ES-I3 (cell line): ENCODE measurements around the gene CNNM1.

Source experiments
- H3K36me3 ChIP-seq: 2 replicates; pipeline ENCODE4 v1.6.1; 2013; ENCODE audit warnings: mild to moderate bottlenecking, low read length, control low read depth, moderate library complexity; ENCODE audit not compliant: insufficient read depth
- H3K4me1 ChIP-seq: 2 replicates; pipeline ENCODE4 v1.6.1; 2013; ENCODE audit warnings: mild to moderate bottlenecking, control low read depth, low read length; ENCODE audit not compliant: insufficient read depth
- H3K9ac ChIP-seq: 2 replicates; pipeline ENCODE4 v1.6.1; 2013; ENCODE audit warnings: low read depth, mild to moderate bottlenecking, low read length, moderate library complexity
- H3K9me3 ChIP-seq: 2 replicates; pipeline ENCODE4 v1.6.1; 2013; ENCODE audit warnings: mild to moderate bottlenecking, low read length, moderate library complexity; ENCODE audit not compliant: control insufficient read depth, insufficient read depth

The CNNM1 gene

GRCh38 chr10:99325281-99325680 is 3.9 kb upstream of the CNNM1 start:
- Histone ChIP-seq H3K9ac (no peak overlapping the region), H3K4me1 (no peaks in the 10 kb centered on the region), H3K36me3 (no peaks in the 10 kb centered on the region), H3K9me3 (no peaks in the 10 kb centered on the region; the same call in 1 of the 2 replicates)

DNA sequence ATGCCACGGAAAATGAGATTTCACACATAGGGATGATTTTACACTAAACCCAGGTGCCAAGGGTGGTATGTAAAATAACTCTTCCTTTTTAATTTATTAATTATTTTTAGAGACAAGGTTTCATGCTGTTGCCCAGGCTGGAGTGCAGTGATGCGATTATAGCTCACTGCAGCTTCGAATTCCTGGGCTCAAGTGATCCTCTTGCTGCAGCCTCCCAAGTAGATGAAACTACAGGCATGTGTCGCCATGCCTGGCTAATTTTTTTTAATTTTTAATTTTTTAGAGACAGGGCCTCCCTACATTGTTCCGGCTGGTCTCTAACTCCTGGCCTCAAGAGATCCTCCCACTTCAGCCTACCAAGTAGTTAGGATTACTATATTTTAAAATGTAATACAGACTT is 2.3 kb upstream of the CNNM1 start:
- Histone ChIP-seq H3K9ac (no peak overlapping the region), H3K4me1 (no peaks in the 10 kb centered on the region)

DNA sequence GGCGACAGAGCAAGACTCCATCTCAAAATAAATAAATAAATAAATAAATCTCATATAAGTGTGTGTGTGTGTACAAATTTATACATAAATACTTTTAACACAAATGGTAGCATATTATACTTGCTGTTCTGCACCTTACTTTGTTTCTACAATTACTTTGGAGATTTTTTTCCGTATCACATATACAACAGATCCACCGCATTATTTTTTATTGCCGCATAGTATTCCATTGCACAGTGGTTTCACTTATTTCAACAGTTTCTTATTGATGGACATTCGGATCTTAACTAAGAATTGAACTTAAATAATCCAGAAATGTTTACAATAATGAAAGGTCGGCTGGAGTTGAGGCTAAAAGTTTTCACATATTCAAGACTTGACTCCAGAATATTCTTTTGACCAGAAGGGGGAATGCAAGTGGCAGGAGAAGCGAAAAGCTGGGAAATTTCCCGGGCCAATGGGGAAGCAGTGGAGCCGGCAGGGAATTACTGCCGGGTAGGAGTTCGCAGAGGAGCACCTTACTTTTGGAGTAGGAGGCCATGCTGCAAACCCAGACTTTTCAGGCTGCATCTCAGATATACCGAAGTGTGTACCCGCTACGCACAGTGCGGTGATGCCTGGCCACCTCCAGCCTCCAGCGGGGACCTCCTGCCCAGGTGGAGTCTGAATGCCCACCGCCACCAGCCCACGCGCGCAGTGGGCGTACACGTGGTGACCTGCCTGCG is 415 bp upstream of the CNNM1 start:
- Histone ChIP-seq H3K36me3 (no peaks in the 10 kb centered on the region), H3K9me3 (no peaks in the 10 kb centered on the region; the same call in 1 of the 2 replicates), H3K9ac (peak overlapping the region; percentile 52), H3K4me1 (no peaks in the 10 kb centered on the region)

More for the DNA sequence above, 2.3 kb upstream of the CNNM1 start:
- no peaks in the 10 kb centered on the region; the same call in 1 of the 2 replicates for H3K9me3 ChIP-seq
- H3K36me3 ChIP-seq: no peaks in the 10 kb centered on the region

GRCh38 chr10:99329554-99330346 is 594 bp downstream of the CNNM1 start:
- no peaks in the 10 kb centered on the region for H3K4me1 ChIP-seq
- no peaks in the 10 kb centered on the region for H3K36me3 ChIP-seq
- no peaks in the 10 kb centered on the region; the same call in 1 of the 2 replicates for H3K9me3 ChIP-seq
- H3K9ac ChIP-seq: peak overlapping the region; percentile 52

- Histone ChIP-seq H3K9me3 (no peaks in the 10 kb centered on the region; the same call in 1 of the 2 replicates), H3K9ac (peak overlapping the region; percentile 52; the same call in 1 of the 2 replicates), H3K4me1 (no peaks in the 10 kb centered on the region), H3K36me3 (no peaks in the 10 kb centered on the region)
These were observed 1.3 kb downstream of the CNNM1 start for GRCh38 chr10:99330347-99330924.

- Histone ChIP-seq H3K9me3 (no peaks in the 10 kb centered on the region; the same call in 1 of the 2 replicates), H3K4me1 (no peaks in the 10 kb centered on the region), H3K36me3 (no peaks in the 10 kb centered on the region), H3K9ac (no peak overlapping the region)
These were observed 2.1 kb downstream of the CNNM1 start for GRCh38 chr10:99331207-99331803.

GRCh38 chr10:99337311-99337811 is 8.2 kb downstream of the CNNM1 start:
- Histone ChIP-seq H3K4me1 (no peaks in the 10 kb centered on the region), H3K9ac (no peak overlapping the region), H3K9me3 (peaks cover 5% of the 10 kb centered on the region), H3K36me3 (no peaks in the 10 kb centered on the region)

GRCh38 chr10:99337901-99338300 is 8.7 kb downstream of the CNNM1 start:
- no peak overlapping the region for H3K9ac ChIP-seq
- no peaks in the 10 kb centered on the region for H3K4me1 ChIP-seq

DNA sequence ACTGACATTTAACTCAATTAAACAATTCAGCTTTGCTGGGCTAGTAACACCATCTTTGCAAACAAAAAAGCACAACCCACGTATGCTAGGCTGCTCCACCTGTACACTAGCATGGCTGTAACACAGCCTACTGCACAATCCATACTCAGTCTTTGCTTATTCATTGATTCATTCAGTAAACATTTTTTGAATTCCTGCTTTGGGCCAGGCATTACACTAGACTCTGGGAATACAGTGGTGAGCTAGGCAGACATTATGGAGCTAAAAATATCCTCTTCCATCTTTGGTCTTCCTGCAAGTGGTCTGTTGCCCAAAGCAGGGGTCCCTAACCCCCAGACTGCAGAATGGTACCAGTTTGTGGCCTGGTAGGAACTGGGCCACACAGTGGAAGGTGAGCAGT is 9.9 kb downstream of the CNNM1 start:
- Histone ChIP-seq H3K4me1 (no peaks in the 10 kb centered on the region), H3K9ac (no peak overlapping the region), H3K36me3 (no peaks in the 10 kb centered on the region), H3K9me3 (peaks cover 5% of the 10 kb centered on the region)

More at GRCh38 chr10:99337901-99338300, 8.7 kb downstream of the CNNM1 start:
- no peaks in the 10 kb centered on the region for H3K36me3 ChIP-seq
- peaks cover 5% of the 10 kb centered on the region for H3K9me3 ChIP-seq

GRCh38 chr10:99339563-99340047 is 10.4 kb downstream of the CNNM1 start:
- H3K9ac ChIP-seq: no peak overlapping the region
- no peaks in the 10 kb centered on the region for H3K36me3 ChIP-seq
- H3K9me3 ChIP-seq: peaks cover 5% of the 10 kb centered on the region
- H3K4me1 ChIP-seq: peaks cover 3% of the 10 kb centered on the region; the same call in 1 of the 2 replicates

GRCh38 chr10:99340650-99341049 is 11.5 kb downstream of the CNNM1 start:
- Histone ChIP-seq H3K9ac (no peak overlapping the region), H3K36me3 (no peaks in the 10 kb centered on the region), H3K9me3 (peaks cover 5% of the 10 kb centered on the region), H3K4me1 (peaks cover 6% of the 10 kb centered on the region; the same call in 1 of the 2 replicates)

DNA sequence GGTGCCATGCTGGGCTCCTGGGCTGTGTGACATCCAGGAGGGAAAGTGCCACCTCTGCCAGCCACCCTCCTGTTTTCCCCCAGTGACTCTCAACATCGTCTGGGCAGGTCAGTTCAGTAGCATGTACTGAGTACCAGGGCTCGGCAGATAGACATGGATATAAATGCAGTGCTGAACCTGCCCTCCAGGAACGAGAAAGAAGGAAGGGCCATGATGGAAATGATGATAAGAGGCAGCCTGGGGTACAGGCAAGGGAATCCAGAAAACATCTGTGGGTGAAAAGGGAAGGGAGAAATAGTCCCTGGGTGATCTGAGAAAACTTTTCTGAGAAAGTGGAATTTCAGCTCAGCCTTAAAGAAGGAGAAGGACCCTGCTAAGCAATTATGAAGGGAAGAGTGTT is 12.1 kb downstream of the CNNM1 start:
- Histone ChIP-seq H3K36me3 (no peaks in the 10 kb centered on the region), H3K9ac (no peak overlapping the region), H3K4me1 (peaks cover 6% of the 10 kb centered on the region; the same call in 1 of the 2 replicates), H3K9me3 (peaks cover 5% of the 10 kb centered on the region)

GRCh38 chr10:99341860-99342490 is 12.8 kb downstream of the CNNM1 start:
- no peak overlapping the region for H3K9ac ChIP-seq
- no peaks in the 10 kb centered on the region for H3K36me3 ChIP-seq
- peaks cover 5% of the 10 kb centered on the region for H3K9me3 ChIP-seq
- H3K4me1 ChIP-seq: peaks cover 6% of the 10 kb centered on the region; the same call in 1 of the 2 replicates
